ENCODE measurements around the gene PRICKLE2. TPM values are rescaled to one million over a fixed set of nuclear protein-coding genes. Genes with fewer than 3 reads are reported as not detected.
A peak's percentile ranks its signal among the peaks of the same experiment; 100 is the strongest.

PRICKLE2 gene
- polyA plus RNA-seq, 1 donor (not counting 4 experiments of a cell fraction or from before 2014, with no cell fraction given): 7.8 TPM

DNA sequence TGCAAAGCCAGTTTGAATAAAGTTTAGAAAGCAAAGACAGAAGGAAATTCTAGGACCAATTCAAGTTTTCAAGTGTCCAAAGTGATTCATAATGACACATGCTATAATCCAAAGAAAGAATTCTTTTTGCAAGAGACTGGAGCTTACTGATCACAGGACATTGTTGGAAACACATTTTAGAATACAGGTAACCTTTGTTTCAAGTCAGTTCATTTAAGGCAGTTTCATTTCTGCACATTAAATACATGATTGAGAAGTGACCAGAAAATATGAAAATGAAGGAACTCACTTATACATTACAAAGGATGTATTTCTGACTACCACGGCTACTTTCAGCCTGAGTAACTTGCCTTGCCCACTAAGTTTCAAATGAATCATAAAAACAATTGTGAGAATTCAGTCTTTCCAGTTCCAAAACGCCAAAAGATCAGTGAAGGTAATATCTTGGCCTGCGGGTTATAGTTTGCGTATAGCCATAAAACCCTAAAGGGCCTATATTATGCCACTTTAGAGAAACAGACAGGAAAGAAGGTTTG lies 48.7 kb downstream of the PRICKLE2 start:
- dilution Hi-C loops (cut with MboI; ENCODE audit: extremely low pct_ligation_motif_present, low sequenced_read_pairs): no loop called here
- peak overlapping the region; percentile 58 for H3K27ac ChIP-seq (ENCODE audit: control insufficient read depth, insufficient read depth, low read length)
- H3K27me3 ChIP-seq (ENCODE audit: control insufficient read depth, extremely low read depth, insufficient read depth, low read length): no peaks in the 10 kb centered on the region
- no peak overlapping the region for H2AFZ ChIP-seq (ENCODE audit: control insufficient read depth, low read length)
- TF ChIP-seq EZH2 (IDR thresholded peaks at IDR 0.05; ENCODE audit: low read length): no peak
- TF ChIP-seq, protein P1, sequence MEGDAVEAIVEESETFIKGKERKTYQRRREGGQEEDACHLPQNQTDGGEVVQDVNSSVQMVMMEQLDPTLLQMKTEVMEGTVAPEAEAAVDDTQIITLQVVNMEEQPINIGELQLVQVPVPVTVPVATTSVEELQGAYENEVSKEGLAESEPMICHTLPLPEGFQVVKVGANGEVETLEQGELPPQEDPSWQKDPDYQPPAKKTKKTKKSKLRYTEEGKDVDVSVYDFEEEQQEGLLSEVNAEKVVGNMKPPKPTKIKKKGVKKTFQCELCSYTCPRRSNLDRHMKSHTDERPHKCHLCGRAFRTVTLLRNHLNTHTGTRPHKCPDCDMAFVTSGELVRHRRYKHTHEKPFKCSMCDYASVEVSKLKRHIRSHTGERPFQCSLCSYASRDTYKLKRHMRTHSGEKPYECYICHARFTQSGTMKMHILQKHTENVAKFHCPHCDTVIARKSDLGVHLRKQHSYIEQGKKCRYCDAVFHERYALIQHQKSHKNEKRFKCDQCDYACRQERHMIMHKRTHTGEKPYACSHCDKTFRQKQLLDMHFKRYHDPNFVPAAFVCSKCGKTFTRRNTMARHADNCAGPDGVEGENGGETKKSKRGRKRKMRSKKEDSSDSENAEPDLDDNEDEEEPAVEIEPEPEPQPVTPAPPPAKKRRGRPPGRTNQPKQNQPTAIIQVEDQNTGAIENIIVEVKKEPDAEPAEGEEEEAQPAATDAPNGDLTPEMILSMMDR (optimal IDR thresholded peaks at IDR 0.05 in 1 of 3, IDR thresholded peaks at IDR 0.05 in 1 of 3, conservative IDR thresholded peaks at IDR 0.05 in 1 of 3; ENCODE audit: extremely low read depth in 1 of 3, insufficient read depth in 2 of 3, low read length in 3 of 3): no peak
- FAIRE-seq (peak; percentile 86), DNase-seq (ENCODE audit: low read depth, low spot score) (no peak)
- no peaks in the 10 kb centered on the region for H3K79me2 ChIP-seq (ENCODE audit: control insufficient read depth, insufficient read depth, low read length)
- H3K9ac ChIP-seq (ENCODE audit: control insufficient read depth, extremely low read depth, insufficient read depth, low read length): peak overlapping the region; percentile 36
- H3K4me3 ChIP-seq (ENCODE audit: control insufficient read depth in 2 of 3, extremely low read depth in 1 of 3, insufficient read depth in 2 of 3, low read depth in 1 of 3, low read length in 3 of 3): no peak overlapping the region
- H3K36me3 ChIP-seq (ENCODE audit: control insufficient read depth in 2 of 2, extremely low read depth in 1 of 2, insufficient read depth in 2 of 2, low read length in 2 of 2): no peaks in the 10 kb centered on the region
- peaks cover 27% of the 10 kb centered on the region for H3K4me1 ChIP-seq (ENCODE audit: control insufficient read depth, extremely low read depth, insufficient read depth, low read length)
- H3K9me1 ChIP-seq (ENCODE audit: control insufficient read depth, extremely low read depth, insufficient read depth, low read length): no peaks in the 10 kb centered on the region
- peak overlapping the region; percentile 49 for H3K4me2 ChIP-seq (ENCODE audit: control insufficient read depth, extremely low read depth, insufficient read depth, low read depth, low read length)
- no peaks in the 10 kb centered on the region for H4K20me1 ChIP-seq (ENCODE audit: control insufficient read depth, extremely low read depth, insufficient read depth, low read length)
- H3K9me3 ChIP-seq (ENCODE audit: control insufficient read depth, low read depth, low read length): no peaks in the 10 kb centered on the region

DNA sequence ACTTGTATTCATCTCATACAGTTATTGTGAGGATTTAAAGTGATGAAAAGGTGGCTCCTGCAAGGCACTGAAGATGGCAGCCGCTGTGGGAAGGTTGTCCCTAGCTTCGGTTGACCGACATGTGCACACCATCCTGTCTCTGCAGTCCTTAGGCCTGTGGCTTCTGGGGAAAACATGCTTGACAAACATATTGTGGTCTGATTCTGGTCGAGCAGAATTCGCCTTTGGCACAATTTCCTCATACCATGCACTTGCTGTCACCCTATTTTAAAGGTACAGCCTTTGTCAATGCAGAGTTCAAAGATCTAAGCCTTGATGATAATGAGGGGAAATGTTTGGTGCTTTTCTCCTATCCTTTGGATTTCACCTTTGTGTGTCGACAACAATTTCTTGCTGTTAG lies 50.9 kb downstream of the PRICKLE2 start:
- DNase-seq (ENCODE audit: low read depth, low spot score): no peak

More for the DNA sequence above, 50.9 kb downstream of the PRICKLE2 start:
- Histone ChIP-seq H3K4me1 (ENCODE audit: control insufficient read depth, extremely low read depth, insufficient read depth, low read length) (peaks cover 27% of the 10 kb centered on the region), H3K36me3 (ENCODE audit: control insufficient read depth in 2 of 2, extremely low read depth in 1 of 2, insufficient read depth in 2 of 2, low read length in 2 of 2) (no peaks in the 10 kb centered on the region), H3K4me3 (ENCODE audit: control insufficient read depth in 2 of 3, extremely low read depth in 1 of 3, insufficient read depth in 2 of 3, low read depth in 1 of 3, low read length in 3 of 3) (no peak overlapping the region), H3K27me3 (ENCODE audit: control insufficient read depth, extremely low read depth, insufficient read depth, low read length) (no peaks in the 10 kb centered on the region), H3K4me2 (ENCODE audit: control insufficient read depth, extremely low read depth, insufficient read depth, low read depth, low read length) (no peak overlapping the region), H3K9ac (ENCODE audit: control insufficient read depth, extremely low read depth, insufficient read depth, low read length) (no peak overlapping the region), H3K79me2 (ENCODE audit: control insufficient read depth, insufficient read depth, low read length) (no peaks in the 10 kb centered on the region), H4K20me1 (ENCODE audit: control insufficient read depth, extremely low read depth, insufficient read depth, low read length) (no peaks in the 10 kb centered on the region), H3K27ac (ENCODE audit: control insufficient read depth, insufficient read depth, low read length) (no peak overlapping the region), H2AFZ (ENCODE audit: control insufficient read depth, low read length) (no peak overlapping the region), H3K9me3 (ENCODE audit: control insufficient read depth, low read depth, low read length) (no peaks in the 10 kb centered on the region), H3K9me1 (ENCODE audit: control insufficient read depth, extremely low read depth, insufficient read depth, low read length) (no peaks in the 10 kb centered on the region)
- peak; percentile 79 for FAIRE-seq
- TF ChIP-seq EZH2 (IDR thresholded peaks at IDR 0.05; ENCODE audit: low read length): no peak
- TF ChIP-seq, protein P1 (optimal IDR thresholded peaks at IDR 0.05 in 1 of 3, IDR thresholded peaks at IDR 0.05 in 1 of 3, conservative IDR thresholded peaks at IDR 0.05 in 1 of 3; ENCODE audit: extremely low read depth in 1 of 3, insufficient read depth in 2 of 3, low read length in 3 of 3): no peak
- dilution Hi-C loops (cut with MboI; ENCODE audit: extremely low pct_ligation_motif_present, low sequenced_read_pairs): no loop called here
